HG03469 (cell line): ENCODE measurements around the gene CCZ1.
"Not testable (repeated sequence)": the region's sequence is repeated elsewhere in the genome, so short reads cannot be mapped to it uniquely, and the experiment has no call there.

Experiments used
- ATAC-seq: cut with Tn5 transposase; IDR thresholded peaks from one replicate; pipeline ENCODE4 v1.9.1; 2021; ENCODE audit warnings: mild to moderate bottlenecking, moderate library complexity, moderate number of reproducible peaks; ENCODE audit not compliant: unreplicated experiment

Gene CCZ1

GRCh38 chr7:5904726-5905125 is 6.2 kb downstream of the CCZ1 start:
- ATAC-seq, result not testable (repeated sequence)

GRCh38 chr7:5908835-5909234 is 10.3 kb downstream of the CCZ1 start:
- not testable (repeated sequence) for ATAC-seq

GRCh38 chr7:5916529-5916928 is 18.0 kb downstream of the CCZ1 start:
- not testable (repeated sequence) for ATAC-seq

- not testable (repeated sequence) for ATAC-seq
These were observed 25.6 kb downstream of the CCZ1 start for GRCh38 chr7:5924180-5924579.

- not testable (repeated sequence) for ATAC-seq
These were observed 26.1 kb downstream of the CCZ1 start for GRCh38 chr7:5924630-5925029.

GRCh38 chr7:5926263-5926870 is 27.8 kb downstream of the CCZ1 start:
- not testable (repeated sequence) for ATAC-seq

- not testable (repeated sequence) for ATAC-seq
These were observed 31.8 kb downstream of the CCZ1 start for GRCh38 chr7:5930290-5930689.

GRCh38 chr7:5931250-5931649 is 32.7 kb downstream of the CCZ1 start:
- ATAC-seq, result not testable (repeated sequence)

- ATAC-seq, result not testable (repeated sequence)
These were observed 33.5 kb downstream of the CCZ1 start for GRCh38 chr7:5931905-5932644.

- ATAC-seq, result not testable (repeated sequence)
These were observed 36.5 kb downstream of the CCZ1 start for GRCh38 chr7:5934945-5935450.

- not testable (repeated sequence) for ATAC-seq
These were observed 64.7 kb downstream of the CCZ1 start for GRCh38 chr7:5963205-5963604.

- not testable (repeated sequence) for ATAC-seq
These were observed 65.3 kb downstream of the CCZ1 start for GRCh38 chr7:5963810-5964209.

- ATAC-seq, result not testable (repeated sequence)
These were observed 71.9 kb downstream of the CCZ1 start, which contains the start of gene RSPH10B for GRCh38 chr7:5970347-5970911. Gene RSPH10B, minus strand, starts transcription at chr7:5970689. Its CDS starts 3,573 bp downstream, at chr7:5967116.

- not testable (repeated sequence) for ATAC-seq
These were observed 75.0 kb downstream of the CCZ1 start for GRCh38 chr7:5973580-5973979.
